ENCODE measurements around the gene S100PBP.
"Not testable (repeated sequence)": the region's sequence is repeated elsewhere in the genome, so short reads cannot be mapped to it uniquely, and the experiment has no call there.

Gene S100PBP

GRCh38 chr1:32775640-32776337, 41.7 kb upstream of the S100PBP start:
- DNase-seq (ENCODE audit: low spot score in 2 of 2): no peak
- peaks cover 83% of the 10 kb centered on the region for H3K36me3 ChIP-seq (replicated peaks)
- no peak overlapping the region for H3K4me3 ChIP-seq
- H3K4me1 ChIP-seq: no peaks in the 10 kb centered on the region
- no peaks in the 10 kb centered on the region for H3K27me3 ChIP-seq (ENCODE audit: low read depth)
- H3K9me3 ChIP-seq: no peaks in the 10 kb centered on the region
- in situ Hi-C loops (cut with MboI; ENCODE audit: low sequenced_read_pairs): no loop called here

GRCh38 chr1:32779242-32779641, 38.2 kb upstream of the S100PBP start:
- no peaks in the 10 kb centered on the region for H3K27me3 ChIP-seq (ENCODE audit: low read depth)
- DNase-seq (ENCODE audit: low spot score in 2 of 2): no peak
- peaks cover 97% of the 10 kb centered on the region for H3K36me3 ChIP-seq (replicated peaks)
- in situ Hi-C loops (cut with MboI; ENCODE audit: low sequenced_read_pairs): no loop called here
- H3K4me3 ChIP-seq: no peak overlapping the region
- no peaks in the 10 kb centered on the region for H3K9me3 ChIP-seq
- H3K4me1 ChIP-seq: no peaks in the 10 kb centered on the region

DNA sequence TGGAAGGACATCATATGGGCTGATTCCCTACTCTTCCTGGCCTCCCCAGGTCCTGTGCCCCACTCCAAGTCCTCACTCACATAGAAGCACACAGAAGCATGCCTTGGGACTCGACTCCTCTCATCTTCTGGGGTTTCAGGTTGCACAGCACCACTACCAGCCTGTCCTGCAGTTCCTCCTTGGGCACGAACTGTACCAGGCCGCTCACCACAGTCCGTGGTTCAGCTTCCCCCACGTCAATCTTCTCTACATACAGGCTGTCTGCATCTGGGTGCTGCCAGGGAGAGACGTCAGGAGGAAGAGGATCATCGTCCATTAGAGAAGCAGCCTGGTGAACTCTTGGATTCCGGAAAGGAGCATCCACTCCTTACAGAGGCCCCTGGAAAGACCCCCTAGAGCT, 37.4 kb upstream of the S100PBP start:
- DNase-seq (ENCODE audit: low spot score in 2 of 2): no peak
- Histone ChIP-seq H3K36me3 (replicated peaks) (peaks cover 98% of the 10 kb centered on the region), H3K4me3 (no peak overlapping the region), H3K27me3 (ENCODE audit: low read depth) (no peaks in the 10 kb centered on the region), H3K9me3 (no peaks in the 10 kb centered on the region), H3K4me1 (no peaks in the 10 kb centered on the region)
- in situ Hi-C loops (cut with MboI; ENCODE audit: low sequenced_read_pairs): loop anchor here (10.0 kb wide), 1 partner anchor 115 kb away; no protein-coding TSS in a partner anchor

- DNase-seq (ENCODE audit: low spot score in 2 of 2): no peak
- Histone ChIP-seq H3K4me3 (no peak overlapping the region), H3K36me3 (replicated peaks) (peaks cover 98% of the 10 kb centered on the region), H3K9me3 (no peaks in the 10 kb centered on the region), H3K27me3 (ENCODE audit: low read depth) (no peaks in the 10 kb centered on the region), H3K4me1 (no peaks in the 10 kb centered on the region)
- in situ Hi-C loops (cut with MboI; ENCODE audit: low sequenced_read_pairs): loop anchor here (10.0 kb wide), 1 partner anchor 116 kb away; no protein-coding TSS in a partner anchor
These were observed 36.7 kb upstream of the S100PBP start for GRCh38 chr1:32780628-32781234.

DNA sequence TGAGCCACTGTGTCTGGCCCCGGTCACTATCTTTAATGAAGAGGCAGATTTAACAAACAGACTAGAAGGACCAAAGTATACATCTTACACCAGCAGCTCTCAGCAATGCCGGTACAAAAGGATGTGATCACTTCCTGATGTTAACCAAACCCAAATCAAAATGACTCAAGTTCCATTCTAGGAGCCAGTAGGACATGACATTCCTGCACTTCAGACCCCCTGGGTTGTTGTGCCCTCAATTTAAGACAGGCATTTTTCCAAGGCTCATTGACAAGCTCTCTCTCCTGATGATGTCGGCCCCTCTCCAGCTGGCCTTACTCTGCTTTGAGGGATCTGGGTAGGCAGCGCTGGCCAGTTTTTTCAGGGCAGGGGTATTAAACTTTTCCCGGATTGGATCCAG, 35.4 kb upstream of the S100PBP start:
- Histone ChIP-seq H3K9me3 (no peaks in the 10 kb centered on the region), H3K4me1 (no peaks in the 10 kb centered on the region), H3K4me3 (no peak overlapping the region), H3K27me3 (ENCODE audit: low read depth) (no peaks in the 10 kb centered on the region), H3K36me3 (replicated peaks) (peaks cover 98% of the 10 kb centered on the region)
- no peak for DNase-seq (ENCODE audit: low spot score in 2 of 2)
- in situ Hi-C loops (cut with MboI; ENCODE audit: low sequenced_read_pairs): loop anchor here (10.0 kb wide), 1 partner anchor 117 kb away; no protein-coding TSS in a partner anchor

GRCh38 chr1:32783851-32784250, 33.6 kb upstream of the S100PBP start:
- no peaks in the 10 kb centered on the region for H3K27me3 ChIP-seq (ENCODE audit: low read depth)
- in situ Hi-C loops (cut with MboI; ENCODE audit: low sequenced_read_pairs): loop anchor here (10.0 kb wide), 1 partner anchor 119 kb away; no protein-coding TSS in a partner anchor
- H3K36me3 ChIP-seq (replicated peaks): peaks cover 100% of the 10 kb centered on the region
- no peaks in the 10 kb centered on the region for H3K4me1 ChIP-seq
- H3K4me3 ChIP-seq: no peak overlapping the region
- DNase-seq (ENCODE audit: low spot score in 2 of 2): no peak
- H3K9me3 ChIP-seq: no peaks in the 10 kb centered on the region

GRCh38 chr1:32784817-32785216, 32.6 kb upstream of the S100PBP start:
- H3K9me3 ChIP-seq: no peaks in the 10 kb centered on the region
- in situ Hi-C loops (cut with MboI; ENCODE audit: low sequenced_read_pairs): loop anchor here (10.0 kb wide), 1 partner anchor 120 kb away; no protein-coding TSS in a partner anchor
- H3K4me1 ChIP-seq: no peaks in the 10 kb centered on the region
- peaks cover 100% of the 10 kb centered on the region for H3K36me3 ChIP-seq (replicated peaks)
- H3K4me3 ChIP-seq: no peak overlapping the region
- DNase-seq (ENCODE audit: low spot score in 2 of 2): no peak
- no peaks in the 10 kb centered on the region for H3K27me3 ChIP-seq (ENCODE audit: low read depth)

GRCh38 chr1:32786856-32787255, 30.6 kb upstream of the S100PBP start:
- in situ Hi-C loops (cut with MboI; ENCODE audit: low sequenced_read_pairs): loop anchor here (10.0 kb wide), 1 partner anchor 122 kb away; no protein-coding TSS in a partner anchor
- Histone ChIP-seq H3K27me3 (ENCODE audit: low read depth) (no peaks in the 10 kb centered on the region), H3K4me1 (no peaks in the 10 kb centered on the region), H3K9me3 (no peaks in the 10 kb centered on the region), H3K4me3 (no peak overlapping the region), H3K36me3 (replicated peaks) (peaks cover 96% of the 10 kb centered on the region)
- peak in 1 of 2 experiments; percentile 27 for DNase-seq (ENCODE audit: low spot score in 2 of 2)

- peaks cover 93% of the 10 kb centered on the region for H3K36me3 ChIP-seq (replicated peaks)
- H3K4me1 ChIP-seq; H3K27me3 ChIP-seq (ENCODE audit: low read depth); DNase-seq (ENCODE audit: low spot score in 2 of 2); H3K4me3 ChIP-seq; H3K9me3 ChIP-seq: not testable (repeated sequence)
- in situ Hi-C loops (cut with MboI; ENCODE audit: low sequenced_read_pairs): loop anchor here (10.0 kb wide), 1 partner anchor 125 kb away; no protein-coding TSS in a partner anchor
These were observed 28.1 kb upstream of the S100PBP start for GRCh38 chr1:32789356-32789755.

DNA sequence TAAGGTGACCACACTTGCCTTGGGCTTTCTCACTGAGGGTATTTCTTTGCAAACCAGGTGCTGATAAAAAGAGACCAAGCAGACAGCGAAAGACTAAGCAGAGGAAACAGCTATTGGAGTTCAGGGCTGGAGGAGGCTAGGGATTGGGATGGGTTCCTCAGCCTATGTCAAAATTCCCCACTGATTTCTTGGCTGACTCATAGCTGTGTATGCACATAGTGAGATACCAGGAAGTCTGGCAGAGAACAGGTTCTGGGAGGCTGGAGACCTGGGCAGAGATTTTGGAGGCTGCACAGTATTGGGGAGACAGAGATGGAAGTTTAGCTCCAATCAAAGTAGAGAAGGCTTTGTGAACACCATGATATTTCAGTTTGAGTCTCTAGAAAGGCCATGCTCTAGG, 25.6 kb upstream of the S100PBP start:
- no peaks in the 10 kb centered on the region for H3K4me1 ChIP-seq
- peaks cover 88% of the 10 kb centered on the region for H3K36me3 ChIP-seq (replicated peaks)
- in situ Hi-C loops (cut with MboI; ENCODE audit: low sequenced_read_pairs): no loop called here
- no peaks in the 10 kb centered on the region for H3K27me3 ChIP-seq (ENCODE audit: low read depth)
- DNase-seq (ENCODE audit: low spot score in 2 of 2): no peak
- H3K4me3 ChIP-seq: no peak overlapping the region
- no peaks in the 10 kb centered on the region for H3K9me3 ChIP-seq

DNA sequence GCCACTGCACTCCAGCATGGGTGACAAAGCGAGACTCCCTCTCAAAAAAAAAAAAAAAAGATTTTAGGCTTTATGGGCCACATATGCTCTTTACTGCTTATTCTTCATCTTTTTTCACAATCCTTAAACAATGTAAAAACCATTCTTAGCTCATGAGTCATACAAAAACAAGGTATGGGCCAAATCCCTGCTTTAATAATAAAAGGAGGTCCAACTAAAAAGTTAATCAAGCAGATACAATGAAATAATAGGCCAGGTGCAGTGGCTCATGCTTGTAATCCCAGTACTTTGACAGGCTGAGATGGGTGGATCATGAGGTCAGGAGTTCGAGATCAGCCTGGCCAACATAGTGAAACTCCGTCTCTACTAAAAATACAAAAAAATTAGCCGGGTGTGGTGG, 21.7 kb upstream of the S100PBP start:
- DNase-seq (ENCODE audit: low spot score in 2 of 2); H3K4me3 ChIP-seq; in situ Hi-C loops (cut with MboI; ENCODE audit: low sequenced_read_pairs); H3K27me3 ChIP-seq (ENCODE audit: low read depth); H3K9me3 ChIP-seq; H3K4me1 ChIP-seq: not testable (repeated sequence)
- peaks cover 90% of the 10 kb centered on the region for H3K36me3 ChIP-seq (replicated peaks)

GRCh38 chr1:32797456-32797855, 20.0 kb upstream of the S100PBP start:
- in situ Hi-C loops (cut with MboI; ENCODE audit: low sequenced_read_pairs): no loop called here
- Histone ChIP-seq H3K27me3 (ENCODE audit: low read depth) (no peaks in the 10 kb centered on the region), H3K9me3 (no peaks in the 10 kb centered on the region), H3K4me1 (no peaks in the 10 kb centered on the region), H3K4me3 (no peak overlapping the region), H3K36me3 (replicated peaks) (peaks cover 87% of the 10 kb centered on the region)
- no peak for DNase-seq (ENCODE audit: low spot score in 2 of 2)

DNA sequence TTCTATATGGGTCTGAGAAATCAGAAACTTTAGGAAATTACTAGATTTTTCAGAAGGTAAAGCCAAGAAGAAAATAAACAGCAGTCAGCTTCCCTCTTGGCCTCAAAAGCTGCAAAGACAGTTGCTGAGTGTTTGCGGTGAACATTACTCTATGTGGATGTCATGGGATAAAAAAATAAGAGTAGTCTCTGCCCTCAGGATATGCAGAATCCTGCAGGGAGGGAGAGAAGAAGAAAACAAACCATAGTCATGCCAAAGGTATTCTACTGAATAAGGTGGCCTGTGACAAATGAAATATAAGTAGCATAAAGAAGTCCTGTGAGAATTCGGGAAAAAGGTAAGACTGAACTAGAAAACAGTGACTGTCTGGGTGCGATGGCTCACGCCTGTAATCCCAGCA, 19.3 kb upstream of the S100PBP start:
- H3K9me3 ChIP-seq: no peaks in the 10 kb centered on the region
- DNase-seq (ENCODE audit: low spot score in 2 of 2): no peak
- peaks cover 86% of the 10 kb centered on the region for H3K36me3 ChIP-seq (replicated peaks)
- no peaks in the 10 kb centered on the region for H3K27me3 ChIP-seq (ENCODE audit: low read depth)
- no peaks in the 10 kb centered on the region for H3K4me1 ChIP-seq
- H3K4me3 ChIP-seq: no peak overlapping the region
- in situ Hi-C loops (cut with MboI; ENCODE audit: low sequenced_read_pairs): no loop called here

DNA sequence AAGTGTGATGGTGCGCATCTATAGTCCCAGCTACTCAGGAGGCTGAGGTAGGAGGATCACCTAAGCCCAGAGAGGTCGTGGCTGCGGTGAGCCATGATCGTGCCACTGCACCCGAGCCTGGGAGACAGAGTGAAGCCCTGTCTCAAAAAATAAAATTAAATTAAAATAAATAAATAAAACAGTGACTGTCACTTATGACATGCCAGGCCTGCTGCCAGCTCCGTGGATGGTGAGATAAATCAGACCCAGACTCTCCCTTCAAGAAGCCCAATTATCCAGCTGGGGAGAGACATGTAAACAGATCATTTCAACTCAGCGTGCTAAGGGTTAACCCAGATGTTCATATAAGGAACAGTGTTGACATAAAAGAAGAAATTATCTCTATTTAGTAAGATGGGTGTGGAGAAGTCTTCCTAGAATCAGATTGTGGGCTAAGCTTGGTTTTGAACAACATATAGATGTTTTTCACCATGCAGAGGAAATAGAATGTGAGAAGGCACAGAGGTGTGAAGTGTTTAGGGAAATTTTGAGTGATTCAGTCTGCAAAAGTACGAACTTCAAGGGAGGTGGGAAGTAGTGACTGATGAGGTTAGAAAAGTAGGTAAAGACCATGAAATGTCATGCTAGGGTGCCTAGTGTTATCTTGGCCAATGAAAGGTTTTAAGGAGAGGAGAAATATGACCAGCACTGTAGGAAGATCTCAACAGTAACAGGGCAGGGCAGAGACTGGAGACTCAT, 18.6 kb upstream of the S100PBP start:
- H3K36me3 ChIP-seq (replicated peaks): peaks cover 85% of the 10 kb centered on the region
- H3K4me3 ChIP-seq: no peak overlapping the region
- no peaks in the 10 kb centered on the region for H3K4me1 ChIP-seq
- H3K27me3 ChIP-seq (ENCODE audit: low read depth): no peaks in the 10 kb centered on the region
- in situ Hi-C loops (cut with MboI; ENCODE audit: low sequenced_read_pairs): no loop called here
- no peaks in the 10 kb centered on the region for H3K9me3 ChIP-seq
- no peak for DNase-seq (ENCODE audit: low spot score in 2 of 2)
